ENCODE measurements around the gene IFNL1.
A peak's percentile ranks its signal among the peaks of the same experiment; 100 is the strongest.
"Not testable (repeated sequence)": the region's sequence is repeated elsewhere in the genome, so short reads cannot be mapped to it uniquely, and the experiment has no call there.

IFNL1 gene

GRCh38 chr19:39296055-39296645 is at the start of gene IFNL1:
Gene IFNL1, plus strand, starts transcription at chr19:39296407. Its CDS starts 15 bp downstream, at chr19:39296422.
- no peak for DNase-seq

DNA sequence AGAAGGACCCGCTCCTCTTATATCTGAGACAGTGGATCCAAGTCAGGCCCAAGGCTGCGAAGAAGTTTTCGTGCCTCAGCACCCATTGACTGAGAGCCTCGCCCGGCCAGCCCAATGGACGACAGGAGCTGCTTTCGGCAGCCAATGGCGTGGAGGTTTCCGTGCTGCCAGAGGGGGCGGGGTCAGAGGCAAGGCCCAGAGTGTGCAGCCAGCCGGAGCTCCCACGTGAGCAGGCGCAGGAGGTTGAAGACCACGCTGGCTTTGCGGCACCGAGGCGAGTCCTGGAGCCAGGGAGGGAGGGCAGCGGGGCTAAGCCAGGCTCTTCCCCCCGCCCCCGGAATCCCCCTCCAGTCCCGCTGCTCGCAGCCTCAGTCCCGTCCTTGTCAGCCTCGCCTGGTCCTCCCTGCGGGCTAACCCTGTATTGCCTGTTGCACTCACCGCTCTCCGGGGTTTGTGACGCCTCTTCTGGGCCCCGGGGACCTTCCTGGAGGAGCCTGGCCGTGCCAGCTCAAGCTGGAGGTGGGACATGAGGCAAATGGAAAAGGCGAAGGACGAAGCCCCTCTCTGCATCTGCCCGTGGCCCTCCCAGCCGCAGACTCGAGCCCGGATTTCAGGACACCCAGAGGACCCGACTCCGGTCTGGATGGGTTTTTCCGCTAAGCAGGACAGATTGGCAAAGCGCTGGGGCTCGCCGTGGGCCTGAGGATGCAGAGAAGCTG is 49.1 kb upstream of the IFNL1 start:
- DNase-seq, result peak; percentile 29 to 41

- no peak for DNase-seq
Measured at GRCh38 chr19:39247701-39248664, 48.2 kb upstream of the IFNL1 start.

- DNase-seq, result no peak
Measured at GRCh38 chr19:39248806-39249205, 47.4 kb upstream of the IFNL1 start, which contains the start of gene IFNL4. Gene IFNL4, minus strand, starts transcription at chr19:39248856.

GRCh38 chr19:39251081-39251480 is 45.1 kb upstream of the IFNL1 start:
- DNase-seq, result no peak

GRCh38 chr19:39251846-39252245 is 44.4 kb upstream of the IFNL1 start:
- DNase-seq, result no peak

DNA sequence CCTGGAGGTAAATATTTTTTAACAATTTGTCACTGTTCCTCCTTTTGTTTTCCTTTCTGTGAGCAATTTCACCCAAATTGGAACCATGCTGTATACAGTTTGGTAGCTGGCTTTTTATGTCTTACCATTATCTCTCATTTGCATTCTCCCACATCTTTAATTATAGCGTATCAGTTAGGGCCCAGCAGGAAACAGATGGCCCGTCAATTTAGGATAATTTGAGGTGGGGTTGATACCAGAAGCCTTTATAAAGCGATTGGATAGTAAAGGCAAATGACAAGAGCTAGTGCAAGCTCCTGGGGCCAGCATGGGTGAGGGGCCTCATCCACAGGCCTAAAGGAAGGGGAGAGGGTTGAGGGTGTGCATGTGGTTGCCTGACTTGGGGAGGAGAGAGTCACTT is 43.7 kb upstream of the IFNL1 start:
- DNase-seq, result no peak

GRCh38 chr19:39253374-39254149 is 42.6 kb upstream of the IFNL1 start:
- DNase-seq, result no peak

DNA sequence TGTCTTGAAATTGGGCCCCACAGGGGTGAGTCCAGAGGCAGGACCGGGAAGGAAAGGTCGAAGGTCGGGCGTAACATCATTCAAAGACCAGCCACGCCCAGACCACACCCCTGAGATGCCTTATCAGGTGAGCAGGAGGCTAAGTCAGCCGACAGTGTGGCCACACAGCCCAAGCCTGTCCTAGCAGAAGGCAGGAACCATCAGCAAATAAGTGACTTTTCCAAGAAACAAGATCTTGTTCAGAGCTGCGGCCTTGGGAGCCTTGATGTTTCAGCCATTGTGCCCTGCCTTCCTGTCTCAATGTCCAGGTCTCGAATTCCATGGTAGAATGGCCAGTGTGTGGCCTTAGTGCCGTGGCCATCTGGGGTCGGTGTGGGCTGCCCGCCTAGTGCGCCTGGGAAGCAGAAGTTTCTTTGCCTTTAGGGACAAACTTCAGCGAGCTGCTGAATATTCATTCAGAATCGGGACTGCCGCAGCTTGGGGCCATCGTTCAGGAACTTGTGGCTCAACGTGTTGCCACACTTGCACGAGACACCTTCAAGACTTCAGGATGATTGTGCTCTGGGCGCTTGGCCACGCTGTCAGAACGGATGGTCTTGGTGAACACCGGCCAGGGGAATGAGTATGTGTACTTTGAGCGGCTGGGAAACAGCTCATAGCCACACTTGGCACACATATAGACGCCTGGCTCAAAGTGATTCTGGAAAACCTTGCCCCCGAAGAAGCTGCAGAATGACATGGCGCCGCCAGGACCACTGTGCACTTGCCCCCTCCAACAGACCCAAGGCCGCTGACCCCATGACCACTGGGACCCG is 41.5 kb upstream of the IFNL1 start:
- no peak for DNase-seq

- DNase-seq, result no peak
Measured at GRCh38 chr19:39257227-39257626, 39.0 kb upstream of the IFNL1 start.

- DNase-seq, result no peak
Measured at GRCh38 chr19:39261704-39262103, 34.5 kb upstream of the IFNL1 start.

- DNase-seq, result no peak
Measured at GRCh38 chr19:39262496-39262895, 33.7 kb upstream of the IFNL1 start.

DNA sequence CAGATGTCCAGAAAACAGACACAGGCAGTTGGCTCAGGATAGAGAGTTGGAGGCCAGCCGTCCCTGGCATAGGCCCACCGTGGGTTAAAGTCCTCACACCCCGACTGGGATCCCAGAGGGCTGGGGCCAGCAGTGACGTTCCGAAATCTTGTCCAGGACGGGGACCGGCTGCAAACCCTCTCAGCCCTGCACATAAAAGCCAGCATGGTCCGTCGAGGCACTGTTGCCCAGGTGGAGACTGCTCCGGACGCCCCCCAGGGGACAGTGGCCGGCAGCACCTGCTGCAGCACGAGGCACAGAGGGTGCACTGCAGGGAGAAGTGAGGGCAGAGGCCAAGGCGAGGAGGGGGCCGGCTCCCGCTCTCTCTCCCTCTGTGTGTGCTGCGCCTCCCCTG is 32.3 kb upstream of the IFNL1 start:
- DNase-seq, result no peak

DNA sequence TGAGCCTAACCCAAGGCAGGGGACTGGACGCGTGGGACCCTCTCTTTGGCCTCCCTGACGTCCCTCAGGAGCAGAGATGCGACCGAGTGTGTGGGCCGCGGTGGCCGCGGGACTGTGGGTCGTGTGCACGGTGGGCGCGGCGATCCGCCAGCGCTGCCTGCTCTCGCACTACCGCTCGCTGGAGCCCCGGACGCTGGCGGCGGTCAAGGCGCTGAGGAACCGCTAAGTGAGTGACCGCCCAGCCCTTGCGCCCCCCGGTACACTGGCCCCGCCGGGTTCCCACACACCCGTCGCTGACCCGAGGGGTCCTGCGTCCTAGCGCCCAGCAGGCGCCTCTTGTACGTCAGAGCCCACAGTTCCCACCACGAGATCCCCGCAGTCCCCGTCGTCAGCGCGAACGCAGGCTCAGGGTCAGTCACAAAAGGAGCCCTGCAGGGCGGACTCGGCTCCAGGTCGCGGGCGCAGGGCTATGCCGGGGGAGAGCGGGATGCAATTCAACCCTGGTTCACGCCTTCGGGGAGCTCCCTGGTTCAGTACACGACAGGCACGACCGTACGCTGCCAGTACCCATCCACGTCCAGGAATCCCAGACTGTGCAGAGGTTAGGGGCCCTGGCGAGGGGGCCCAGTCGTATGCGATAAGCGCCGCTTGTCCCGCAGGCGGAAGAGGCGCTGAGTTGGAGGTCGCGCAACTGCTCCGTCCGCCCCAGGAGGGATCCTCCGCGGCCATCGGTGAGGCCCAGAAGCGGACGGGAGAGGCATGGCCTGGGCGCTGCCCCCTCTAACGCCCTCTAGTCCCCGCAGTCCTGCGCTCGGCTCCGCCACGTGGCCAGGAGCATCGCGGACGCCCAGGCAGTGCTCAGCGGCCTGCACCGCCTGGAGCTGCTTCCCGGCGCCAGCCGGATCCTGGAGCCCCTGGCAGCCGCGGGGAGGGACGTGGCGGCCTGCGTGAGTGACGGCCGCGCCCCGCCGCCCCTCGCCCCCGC is 31.6 kb upstream of the IFNL1 start:
- no peak for DNase-seq

- DNase-seq, result peak; percentile 48 to 58
Measured at GRCh38 chr19:39265321-39265916, 30.8 kb upstream of the IFNL1 start.

- DNase-seq, result not testable (repeated sequence)
Measured at GRCh38 chr19:39268085-39268484, 28.1 kb upstream of the IFNL1 start, which contains the start of gene IFNL2. Gene IFNL2, plus strand, starts transcription at chr19:39268396. Its CDS starts 173 bp downstream, at chr19:39268569.

GRCh38 chr19:39268531-39269223 is 27.5 kb upstream of the IFNL1 start:
- DNase-seq, result not testable (repeated sequence)

GRCh38 chr19:39269369-39269768 is 26.8 kb upstream of the IFNL1 start:
- DNase-seq, result not testable (repeated sequence)

Data from NCI-H1930 (cell line).